Kidney epithelial cell (primary cell): Measurements from ENCODE around the gene SIK3. TPM values are rescaled to one million over a fixed set of nuclear protein-coding genes. Genes with fewer than 3 reads are reported as not detected.
A peak's percentile ranks its signal among the peaks of the same experiment; 100 is the strongest.

Experiments used
- DNase-seq: peaks from one replicate; pipeline ENCODE4 v3.0.0-alpha.2; 2010; ENCODE audit warnings: low read depth
- H3K27me3 ChIP-seq: 2 replicates; pipeline ENCODE4 v1.6.0; 2011; ENCODE audit warnings: low read length; ENCODE audit not compliant: control insufficient read depth, insufficient read depth
- H3K36me3 ChIP-seq: 2 replicates; pipeline ENCODE4 v1.5.1; 2011; ENCODE audit warnings: low read length; ENCODE audit not compliant: control insufficient read depth, insufficient read depth
- H3K4me3 ChIP-seq: 2 replicates; pipeline ENCODE4 v1.5.1; 2011; ENCODE audit warnings: low read depth, mild to moderate bottlenecking, control low read depth, low read length
- total RNA-seq: library from RNA; depleted of rRNA; stranded (reverse); fragments of >200 nt; gene quantifications from 2 replicates; pipeline ENCODE4 v1.2.3, GENCODE V29; 2015
- TF ChIP-seq, protein P1 (sequence below): IDR thresholded peaks from 2 replicates; pipeline ENCODE4 v1.5.1; 2011; ENCODE audit warnings: mild to moderate bottlenecking, moderate library complexity, low read length, control low read depth, inconsistent platforms; ENCODE audit not compliant: insufficient read depth, poor library complexity, severe bottlenecking

SIK3 gene
- total RNA-seq, 1 donor from 2014 or later: 12.9 TPM

GRCh38 chr11:116986521-116987105 is 111.6 kb downstream of the SIK3 start:
- TF ChIP-seq, protein P1, sequence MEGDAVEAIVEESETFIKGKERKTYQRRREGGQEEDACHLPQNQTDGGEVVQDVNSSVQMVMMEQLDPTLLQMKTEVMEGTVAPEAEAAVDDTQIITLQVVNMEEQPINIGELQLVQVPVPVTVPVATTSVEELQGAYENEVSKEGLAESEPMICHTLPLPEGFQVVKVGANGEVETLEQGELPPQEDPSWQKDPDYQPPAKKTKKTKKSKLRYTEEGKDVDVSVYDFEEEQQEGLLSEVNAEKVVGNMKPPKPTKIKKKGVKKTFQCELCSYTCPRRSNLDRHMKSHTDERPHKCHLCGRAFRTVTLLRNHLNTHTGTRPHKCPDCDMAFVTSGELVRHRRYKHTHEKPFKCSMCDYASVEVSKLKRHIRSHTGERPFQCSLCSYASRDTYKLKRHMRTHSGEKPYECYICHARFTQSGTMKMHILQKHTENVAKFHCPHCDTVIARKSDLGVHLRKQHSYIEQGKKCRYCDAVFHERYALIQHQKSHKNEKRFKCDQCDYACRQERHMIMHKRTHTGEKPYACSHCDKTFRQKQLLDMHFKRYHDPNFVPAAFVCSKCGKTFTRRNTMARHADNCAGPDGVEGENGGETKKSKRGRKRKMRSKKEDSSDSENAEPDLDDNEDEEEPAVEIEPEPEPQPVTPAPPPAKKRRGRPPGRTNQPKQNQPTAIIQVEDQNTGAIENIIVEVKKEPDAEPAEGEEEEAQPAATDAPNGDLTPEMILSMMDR: no peak
- peak; percentile 49 for DNase-seq
- Histone ChIP-seq H3K27me3 (no peaks in the 10 kb centered on the region), H3K36me3 (no peaks in the 10 kb centered on the region), H3K4me3 (no peak overlapping the region)

GRCh38 chr11:116984589-116984988 is 113.6 kb downstream of the SIK3 start:
- H3K4me3 ChIP-seq: no peak overlapping the region
- H3K27me3 ChIP-seq: no peaks in the 10 kb centered on the region
- H3K36me3 ChIP-seq: no peaks in the 10 kb centered on the region
- no peak for DNase-seq
- TF ChIP-seq, protein P1: no peak

DNA sequence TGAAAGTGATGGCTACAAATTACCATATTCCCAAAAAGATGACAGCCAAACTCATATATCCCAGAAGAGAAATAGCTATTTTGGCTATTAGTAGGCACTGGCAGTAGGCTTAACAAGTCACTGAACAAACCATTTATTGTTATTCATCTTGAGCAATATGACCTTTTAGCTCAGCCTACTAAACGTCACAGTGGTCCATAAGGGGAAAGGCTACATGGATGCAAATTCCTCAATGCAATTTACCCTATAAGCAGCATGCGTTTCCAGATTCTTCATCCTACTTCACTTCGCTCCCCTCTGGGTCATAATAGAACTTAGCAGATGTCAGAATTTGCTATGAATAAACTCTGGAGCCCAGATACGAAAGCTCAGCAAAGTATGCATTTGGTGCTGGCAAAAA is 114.0 kb downstream of the SIK3 start:
- H3K4me3 ChIP-seq: no peak overlapping the region
- no peaks in the 10 kb centered on the region for H3K27me3 ChIP-seq
- TF ChIP-seq, protein P1: no peak
- H3K36me3 ChIP-seq: no peaks in the 10 kb centered on the region
- no peak for DNase-seq

DNA sequence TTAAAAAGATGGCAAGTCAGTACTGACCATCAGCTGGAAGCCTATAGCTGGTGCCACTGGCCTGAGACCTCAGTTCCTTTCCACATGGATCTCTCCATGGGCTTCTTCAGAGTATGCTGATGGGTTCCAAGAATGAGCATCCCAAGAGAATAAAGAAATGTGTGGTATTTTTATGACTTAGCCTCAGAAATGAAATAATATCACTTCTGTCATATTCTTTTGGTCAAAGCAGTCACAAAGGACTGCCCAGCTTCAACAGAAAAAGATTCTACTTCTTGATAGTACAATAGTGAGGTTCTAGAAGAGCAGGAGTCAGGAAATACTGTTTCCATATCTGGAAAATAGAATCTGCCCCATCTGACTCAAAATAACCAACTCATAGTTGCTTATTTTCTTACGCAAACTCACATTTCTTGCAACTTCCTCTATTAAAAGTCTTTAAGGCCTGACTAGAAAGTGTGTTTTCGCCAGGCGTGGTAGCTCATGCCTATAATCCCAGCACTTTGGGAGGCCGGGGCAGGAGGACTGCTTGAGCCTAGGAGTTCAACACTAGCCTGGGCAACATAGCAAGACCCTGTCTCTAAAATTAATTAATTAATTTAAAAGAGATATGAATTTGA is 116.9 kb downstream of the SIK3 start:
- TF ChIP-seq, protein P1: no peak
- H3K4me3 ChIP-seq: no peak overlapping the region
- no peak for DNase-seq
- H3K36me3 ChIP-seq: no peaks in the 10 kb centered on the region
- H3K27me3 ChIP-seq: no peaks in the 10 kb centered on the region

GRCh38 chr11:116980136-116980793 is 118.0 kb downstream of the SIK3 start:
- TF ChIP-seq, protein P1: no peak
- Histone ChIP-seq H3K36me3 (no peaks in the 10 kb centered on the region), H3K27me3 (no peaks in the 10 kb centered on the region), H3K4me3 (no peak overlapping the region)
- DNase-seq: no peak
